ENCODE results near the gene YIPF7. TPM values are rescaled to one million over a fixed set of nuclear protein-coding genes. Genes with fewer than 3 reads are reported as not detected.
A peak's percentile ranks its signal among the peaks of the same experiment; 100 is the strongest.

Gene YIPF7
- total RNA-seq, 1 experiment from 2014 or later: not detected

DNA sequence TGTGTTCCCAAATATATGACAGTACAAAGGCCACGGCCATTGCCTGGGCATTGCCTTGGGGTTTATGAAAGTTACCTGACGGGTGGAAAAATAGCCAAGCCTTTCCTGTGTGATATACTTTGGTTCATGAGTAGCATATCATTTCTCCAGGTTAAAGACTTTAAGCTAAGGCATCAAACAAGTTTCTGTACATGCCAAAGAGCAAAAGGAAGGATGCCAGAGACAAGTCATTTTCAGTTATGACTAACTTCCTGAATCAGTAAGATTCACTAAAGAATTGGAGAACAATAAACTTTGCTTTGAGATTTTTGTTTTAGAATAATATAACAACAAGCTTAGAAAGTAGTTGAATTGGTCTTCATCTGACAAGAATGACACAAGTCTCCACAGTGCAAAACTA lies 17.1 kb upstream of the YIPF7 start:
- H3K27ac Mint-ChIP-seq: no peak overlapping the region
- DNase-seq (ENCODE audit: low spot score) (no peak), ATAC-seq (no peak)
- no peak overlapping the region for H3K4me3 Mint-ChIP-seq
- H3K9me3 Mint-ChIP-seq: no peaks in the 10 kb centered on the region
- H3K36me3 Mint-ChIP-seq: no peaks in the 10 kb centered on the region
- POLR2A ChIA-PET: interaction anchor here (1.4 kb wide), 1 partner anchor 10 kb away, joined by 3 read pairs; the partner anchor contains the start of gene GUF1
- CTCF ChIA-PET: interaction anchor here (1.0 kb wide), 1 partner anchor 220 kb away, joined by 3 read pairs; the partner anchor contains the start of gene KCTD8
- H3K4me1 Mint-ChIP-seq: peaks cover under 1% of the 10 kb centered on the region; the same call in 1 of the 2 replicates
- peaks cover 12% of the 10 kb centered on the region for H3K27me3 Mint-ChIP-seq (ENCODE audit: low read depth)
- TF ChIP-seq ZNF423 (CRISPR knock-in tag; IDR thresholded peaks at IDR 0.05): no peak
- TF ChIP-seq, protein P1, sequence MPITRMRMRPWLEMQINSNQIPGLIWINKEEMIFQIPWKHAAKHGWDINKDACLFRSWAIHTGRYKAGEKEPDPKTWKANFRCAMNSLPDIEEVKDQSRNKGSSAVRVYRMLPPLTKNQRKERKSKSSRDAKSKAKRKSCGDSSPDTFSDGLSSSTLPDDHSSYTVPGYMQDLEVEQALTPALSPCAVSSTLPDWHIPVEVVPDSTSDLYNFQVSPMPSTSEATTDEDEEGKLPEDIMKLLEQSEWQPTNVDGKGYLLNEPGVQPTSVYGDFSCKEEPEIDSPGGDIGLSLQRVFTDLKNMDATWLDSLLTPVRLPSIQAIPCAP (CRISPR knock-in tag; IDR thresholded peaks at IDR 0.05): no peak
- TF ChIP-seq, protein P2, sequence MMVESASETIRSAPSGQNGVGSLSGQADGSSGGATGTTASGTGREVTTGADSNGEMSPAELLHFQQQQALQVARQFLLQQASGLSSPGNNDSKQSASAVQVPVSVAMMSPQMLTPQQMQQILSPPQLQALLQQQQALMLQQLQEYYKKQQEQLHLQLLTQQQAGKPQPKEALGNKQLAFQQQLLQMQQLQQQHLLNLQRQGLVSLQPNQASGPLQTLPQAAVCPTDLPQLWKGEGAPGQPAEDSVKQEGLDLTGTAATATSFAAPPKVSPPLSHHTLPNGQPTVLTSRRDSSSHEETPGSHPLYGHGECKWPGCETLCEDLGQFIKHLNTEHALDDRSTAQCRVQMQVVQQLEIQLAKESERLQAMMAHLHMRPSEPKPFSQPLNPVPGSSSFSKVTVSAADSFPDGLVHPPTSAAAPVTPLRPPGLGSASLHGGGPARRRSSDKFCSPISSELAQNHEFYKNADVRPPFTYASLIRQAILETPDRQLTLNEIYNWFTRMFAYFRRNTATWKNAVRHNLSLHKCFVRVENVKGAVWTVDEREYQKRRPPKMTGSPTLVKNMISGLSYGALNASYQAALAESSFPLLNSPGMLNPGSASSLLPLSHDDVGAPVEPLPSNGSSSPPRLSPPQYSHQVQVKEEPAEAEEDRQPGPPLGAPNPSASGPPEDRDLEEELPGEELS (CRISPR knock-in tag; IDR thresholded peaks at IDR 0.05): no peak
- TF ChIP-seq PREB (CRISPR knock-in tag; IDR thresholded peaks at IDR 0.05; ENCODE audit: borderline replicate concordance): no peak
- no peak for TF ChIP-seq GABPB1 (CRISPR knock-in tag; IDR thresholded peaks at IDR 0.05)
- TF ChIP-seq, protein P3, sequence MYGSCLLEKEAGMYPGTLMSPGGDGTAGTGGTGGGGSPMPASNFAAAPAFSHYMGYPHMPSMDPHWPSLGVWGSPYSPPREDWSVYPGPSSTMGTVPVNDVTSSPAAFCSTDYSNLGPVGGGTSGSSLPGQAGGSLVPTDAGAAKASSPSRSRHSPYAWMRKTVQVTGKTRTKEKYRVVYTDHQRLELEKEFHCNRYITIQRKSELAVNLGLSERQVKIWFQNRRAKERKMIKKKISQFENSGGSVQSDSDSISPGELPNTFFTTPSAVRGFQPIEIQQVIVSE (CRISPR knock-in tag; IDR thresholded peaks at IDR 0.05; ENCODE audit: borderline replicate concordance): no peak
- TF ChIP-seq ZNF396 (CRISPR knock-in tag; IDR thresholded peaks at IDR 0.05; ENCODE audit: borderline replicate concordance): no peak
- no peak for TF ChIP-seq ESRRA (CRISPR knock-in tag; IDR thresholded peaks at IDR 0.05; ENCODE audit: borderline replicate concordance)
- TF ChIP-seq TCF7 (CRISPR knock-in tag; IDR thresholded peaks at IDR 0.05; ENCODE audit: low read depth): no peak
- TF ChIP-seq CREB1 (CRISPR knock-in tag; IDR thresholded peaks at IDR 0.05): no peak
- no peak for TF ChIP-seq NR2C2 (CRISPR knock-in tag; IDR thresholded peaks at IDR 0.05)
- TF ChIP-seq TEAD1 (CRISPR knock-in tag; IDR thresholded peaks at IDR 0.05): no peak
- no peak for TF ChIP-seq SMAD3 (CRISPR knock-in tag; IDR thresholded peaks at IDR 0.05; ENCODE audit: borderline replicate concordance)
- TF ChIP-seq FOXJ3 (CRISPR knock-in tag; IDR thresholded peaks at IDR 0.05; ENCODE audit: borderline replicate concordance): no peak
- TF ChIP-seq, protein P4, sequence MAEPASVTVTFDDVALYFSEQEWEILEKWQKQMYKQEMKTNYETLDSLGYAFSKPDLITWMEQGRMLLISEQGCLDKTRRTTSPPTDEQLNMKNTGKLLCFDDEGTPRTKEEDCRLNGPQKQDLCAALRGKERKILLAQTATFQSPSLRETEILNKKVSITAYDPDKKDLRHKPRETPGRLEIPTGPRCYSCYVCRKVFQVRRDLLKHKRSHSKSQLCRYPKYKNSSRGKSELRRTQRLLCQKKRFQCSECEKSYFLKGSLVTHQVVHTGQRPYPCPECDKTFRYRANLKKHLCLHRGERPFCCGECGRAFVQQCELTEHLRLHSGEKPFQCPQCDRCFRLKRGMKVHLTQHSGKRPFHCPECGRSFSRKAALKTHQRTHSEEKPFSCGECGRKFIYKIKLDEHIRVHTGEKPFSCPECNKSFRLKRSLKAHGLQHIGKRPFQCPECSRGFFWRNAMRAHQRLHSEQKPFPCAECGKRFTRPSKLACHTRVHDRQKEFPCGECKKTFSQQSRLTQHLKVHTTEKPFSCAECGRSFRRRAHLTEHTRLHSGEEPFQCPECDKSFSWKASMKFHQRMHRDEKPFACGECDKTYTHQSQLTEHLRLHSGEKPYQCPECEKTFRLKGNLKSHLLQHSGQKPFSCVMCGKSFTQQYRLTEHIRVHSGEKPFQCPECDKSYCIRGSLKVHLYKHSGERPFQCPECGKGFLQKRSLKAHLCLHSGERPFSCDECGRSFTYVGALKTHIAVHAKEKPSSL (CRISPR knock-in tag; conservative IDR thresholded peaks at IDR 0.05): no peak

DNA sequence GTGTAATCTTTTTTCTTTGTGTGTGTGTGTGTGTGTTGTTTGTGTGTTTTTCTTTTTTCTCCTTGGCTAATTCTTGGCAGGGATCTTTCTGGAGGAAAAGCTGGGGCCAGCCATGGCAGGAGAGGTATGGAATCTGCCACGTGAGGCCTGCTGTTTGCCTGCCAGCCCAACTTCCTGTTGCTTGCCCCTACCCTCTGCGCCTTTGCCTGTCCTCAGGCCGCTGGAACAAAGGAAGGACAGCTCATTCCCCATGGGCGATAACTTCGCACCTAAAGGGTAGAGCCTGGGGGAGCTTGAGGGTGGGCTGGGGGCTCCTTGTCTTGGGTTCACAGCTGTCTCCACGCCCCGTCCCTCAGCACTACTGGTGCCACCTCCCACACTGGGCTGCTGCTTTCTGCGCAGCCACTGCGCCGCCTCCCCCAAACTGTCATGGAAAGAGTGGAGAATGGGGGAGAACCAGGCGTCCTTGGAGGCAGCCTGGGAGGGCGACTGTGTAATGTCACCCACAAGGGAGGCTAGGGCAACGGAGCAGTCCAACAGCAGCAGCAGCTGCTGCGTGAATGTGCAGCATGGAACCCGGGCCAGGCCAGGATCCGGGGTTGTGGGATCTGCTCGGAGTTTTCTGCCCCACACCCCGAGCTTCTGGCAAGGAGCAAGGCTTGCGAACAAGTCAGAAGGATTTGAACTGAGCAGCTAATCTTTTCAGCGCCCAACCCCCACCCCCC lies 12.3 kb upstream of the YIPF7 start:
- Mint-ChIP-seq H3K9me3 (no peaks in the 10 kb centered on the region), H3K4me1 (peaks cover 11% of the 10 kb centered on the region), H3K27me3 (ENCODE audit: low read depth) (no peaks in the 10 kb centered on the region), H3K27ac (no peak overlapping the region), H3K36me3 (no peaks in the 10 kb centered on the region), H3K4me3 (no peak overlapping the region)
- POLR2A ChIA-PET: interaction anchor here (0.8 kb wide), 1 partner anchor 15 kb away, joined by 3 read pairs; no protein-coding TSS in a partner anchor
- DNase-seq (ENCODE audit: low spot score) (no peak), ATAC-seq (peak; percentile 72)
- CTCF ChIA-PET: no interaction called here
- TF ChIP-seq, protein P1 (CRISPR knock-in tag; IDR thresholded peaks at IDR 0.05): no peak
- TF ChIP-seq ZNF512 (CRISPR knock-in tag; IDR thresholded peaks at IDR 0.05; ENCODE audit: borderline replicate concordance): no peak
- TF ChIP-seq, protein P4 (CRISPR knock-in tag; conservative IDR thresholded peaks at IDR 0.05): no peak
- no peak for TF ChIP-seq SMAD3 (CRISPR knock-in tag; IDR thresholded peaks at IDR 0.05; ENCODE audit: borderline replicate concordance)
- TF ChIP-seq FOXK1 (CRISPR knock-in tag; IDR thresholded peaks at IDR 0.05): no peak
- TF ChIP-seq SP1 (CRISPR knock-in tag; conservative IDR thresholded peaks at IDR 0.05): no peak
- no peak for TF ChIP-seq JUN (CRISPR knock-in tag; IDR thresholded peaks at IDR 0.05)
- no peak for TF ChIP-seq SOX15 (CRISPR knock-in tag; IDR thresholded peaks at IDR 0.05)
